Endothelial cell of hepatic sinusoid (primary cell): ENCODE results near the gene ARHGAP40.

Source experiments
- in situ Hi-C: cut with HindIII; loops from 2 replicates; pipeline ENCODE4 v1.10.0; 2017; ENCODE audit warnings: low sequenced_read_pairs

ARHGAP40 gene

DNA sequence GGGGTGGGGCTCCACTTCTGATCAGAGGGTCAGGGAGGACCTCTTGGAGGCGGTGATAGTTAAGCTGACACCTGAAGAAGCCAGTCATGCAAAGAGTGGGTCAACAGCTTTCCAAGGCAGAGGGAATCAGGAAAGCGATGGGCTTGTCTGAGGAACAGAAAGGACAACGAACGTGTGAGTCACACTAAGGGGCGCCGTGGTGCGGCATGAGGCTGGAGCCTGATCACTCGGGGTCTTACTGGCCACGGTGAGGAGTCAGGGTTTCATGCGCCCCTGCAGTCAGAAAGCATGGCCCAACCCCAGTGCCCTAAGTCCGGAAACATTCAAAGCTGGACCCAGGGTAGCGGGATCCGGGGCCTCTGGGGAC, 72.1 kb downstream of the ARHGAP40 start:
- in situ Hi-C loops = no loop called here

DNA sequence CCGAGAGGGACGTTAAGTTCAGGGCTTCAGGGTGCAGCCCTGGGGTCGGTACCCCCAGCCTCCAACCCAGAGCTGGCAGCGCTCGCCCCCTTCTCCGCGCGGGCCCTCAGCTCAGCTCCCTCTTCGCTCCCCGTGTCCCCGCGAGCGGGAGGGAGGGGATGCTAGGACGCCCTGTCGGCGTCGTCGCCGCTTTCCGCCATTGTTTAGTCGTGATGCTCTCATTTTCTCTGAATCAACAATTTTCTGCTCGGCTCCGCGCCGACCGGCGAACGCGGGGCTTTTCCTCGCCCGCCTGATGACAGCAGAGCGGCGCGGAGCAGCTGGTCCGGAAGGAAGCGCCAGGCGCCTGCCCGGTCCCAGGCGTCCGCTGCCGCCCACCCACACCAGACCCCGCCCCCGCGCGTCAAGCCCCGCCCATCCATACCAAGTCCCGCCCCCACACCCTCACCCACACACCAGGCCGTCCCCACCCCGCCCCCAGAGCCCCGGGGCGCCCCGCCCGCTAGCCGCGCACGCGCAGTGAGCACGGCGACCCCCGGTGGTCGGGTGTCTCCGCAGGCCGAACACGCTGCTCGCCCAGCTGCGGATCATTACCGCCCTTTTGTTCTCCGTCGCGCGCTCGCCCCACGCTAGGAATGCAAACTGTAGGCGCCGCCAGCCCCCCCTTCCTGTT, 72.6 kb downstream of the ARHGAP40 start:
- in situ Hi-C loops = no loop called here

DNA sequence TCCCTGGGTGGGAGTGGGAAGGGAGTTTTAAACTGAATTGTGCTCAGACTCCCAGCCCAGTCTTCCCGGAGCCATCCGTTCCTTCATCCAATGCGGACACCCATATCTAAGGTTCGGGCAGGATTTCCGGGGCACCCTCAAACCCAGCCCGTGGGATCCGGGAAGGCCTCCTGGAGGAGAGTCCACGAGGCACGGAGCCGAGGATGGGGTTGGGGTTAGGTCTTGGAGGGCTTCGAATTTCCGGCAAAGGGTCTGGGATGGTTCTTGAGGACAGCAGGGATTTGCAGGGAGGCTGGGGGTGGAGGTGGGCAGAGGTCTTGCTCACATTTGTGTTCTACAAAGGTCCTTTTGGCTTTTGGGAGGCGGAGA, 73.1 kb downstream of the ARHGAP40 start:
- in situ Hi-C loops = no loop called here

DNA sequence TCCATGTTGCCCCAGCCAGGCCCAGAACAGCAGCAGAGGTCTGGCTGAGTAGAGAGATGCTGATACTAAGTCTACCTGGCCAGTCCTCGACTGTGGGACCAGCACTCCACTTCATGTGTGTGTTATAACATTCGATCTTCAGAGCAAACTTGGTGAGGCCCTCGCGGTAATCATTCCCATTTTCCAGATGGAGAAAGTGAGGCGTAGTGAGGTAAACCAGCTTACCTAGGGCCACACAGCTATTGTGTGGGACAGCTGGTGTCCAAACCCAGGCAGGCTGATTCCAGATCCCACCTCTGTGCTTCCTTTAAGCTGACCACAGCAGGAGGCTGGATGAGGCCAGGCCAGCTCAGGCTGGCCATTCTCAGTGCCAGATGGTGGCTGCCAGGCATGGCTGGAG, 75.0 kb downstream of the ARHGAP40 start:
- in situ Hi-C loops = no loop called here

DNA sequence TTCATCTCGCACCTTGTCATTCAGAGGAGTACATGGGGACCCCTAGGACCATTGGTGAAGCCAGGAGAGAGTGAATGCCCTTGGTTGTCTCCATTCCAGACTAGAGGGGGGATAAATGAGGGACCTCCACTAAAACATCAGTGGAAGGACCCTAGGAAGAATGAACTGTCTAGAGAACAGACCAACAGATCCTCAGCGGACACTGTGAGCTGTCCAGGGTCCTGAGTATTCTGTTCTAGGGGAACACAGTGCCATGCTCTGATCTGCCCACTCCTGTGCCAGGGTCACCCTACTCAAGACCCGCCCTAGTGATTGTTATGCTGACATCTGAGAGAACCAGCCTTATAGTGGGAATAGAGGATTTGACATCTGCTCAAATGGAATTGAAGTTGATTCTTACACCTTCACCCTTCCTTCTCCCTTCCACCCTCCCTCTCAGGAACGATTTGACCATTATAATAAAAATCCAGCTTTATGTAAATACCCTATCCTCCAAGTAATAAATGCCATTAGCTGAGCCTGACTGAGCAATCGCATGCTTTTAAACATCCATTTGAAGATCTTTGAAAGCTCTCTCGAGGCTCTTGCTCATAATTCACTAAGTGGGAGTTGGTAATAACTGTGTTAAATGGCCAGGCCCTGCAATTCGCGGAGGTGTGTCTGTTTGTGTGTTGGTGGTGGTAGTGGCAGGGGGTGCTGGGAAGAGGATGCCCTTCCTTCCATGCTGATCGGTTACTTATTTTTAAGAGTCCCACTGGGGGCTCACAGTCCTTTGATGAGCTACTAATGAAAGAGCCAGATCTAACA, 79.1 kb downstream of the ARHGAP40 start:
- in situ Hi-C loops = no loop called here

DNA sequence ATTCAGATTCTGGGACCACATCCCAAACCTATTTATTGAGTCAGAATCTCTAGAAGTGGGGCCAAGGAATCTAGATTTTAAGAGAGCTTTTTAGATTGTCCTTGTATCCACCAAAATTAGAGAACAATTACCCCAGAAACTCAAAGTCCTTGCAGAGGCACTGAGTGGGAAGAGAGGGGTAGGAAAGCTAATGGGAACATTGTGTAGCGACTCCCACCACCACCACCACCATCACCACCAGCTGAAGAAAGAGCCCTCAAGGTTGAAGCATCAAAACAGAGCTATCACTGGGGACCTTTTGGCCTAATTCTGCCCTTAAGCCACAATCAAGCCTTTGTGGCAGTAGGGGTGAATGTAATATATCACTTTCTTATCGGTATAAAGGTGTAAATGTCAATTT, 83.7 kb downstream of the ARHGAP40 start:
- in situ Hi-C loops = no loop called here

DNA sequence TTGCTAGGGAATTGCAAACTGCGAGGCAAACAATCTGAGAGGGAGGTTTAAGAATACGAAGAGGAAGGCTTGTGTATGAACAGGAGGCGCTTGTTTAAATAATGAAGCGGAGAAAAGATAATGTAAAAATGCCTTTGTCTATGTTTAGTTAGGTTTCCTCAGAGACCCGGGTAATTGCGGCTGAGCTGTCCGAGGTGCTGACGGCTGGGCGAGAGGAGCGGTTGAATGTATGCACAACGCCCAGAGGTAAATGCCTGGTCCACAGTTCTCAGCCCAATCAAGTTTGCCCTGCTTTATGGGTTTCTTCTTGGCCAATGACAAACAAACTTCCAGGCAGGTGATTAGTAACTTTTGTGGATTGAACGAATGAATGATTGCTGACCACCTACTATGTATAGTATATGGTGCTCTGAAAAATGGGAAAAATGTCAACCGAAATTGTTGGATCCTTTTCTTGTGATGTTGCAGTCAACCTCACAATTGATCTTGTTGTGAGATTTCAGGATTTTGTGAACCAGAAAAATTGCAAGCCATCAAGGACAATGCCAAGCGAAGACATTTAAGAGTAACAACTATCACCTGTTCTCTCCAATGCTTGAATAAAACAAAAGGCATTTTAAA, 84.4 kb downstream of the ARHGAP40 start:
- in situ Hi-C loops = no loop called here

DNA sequence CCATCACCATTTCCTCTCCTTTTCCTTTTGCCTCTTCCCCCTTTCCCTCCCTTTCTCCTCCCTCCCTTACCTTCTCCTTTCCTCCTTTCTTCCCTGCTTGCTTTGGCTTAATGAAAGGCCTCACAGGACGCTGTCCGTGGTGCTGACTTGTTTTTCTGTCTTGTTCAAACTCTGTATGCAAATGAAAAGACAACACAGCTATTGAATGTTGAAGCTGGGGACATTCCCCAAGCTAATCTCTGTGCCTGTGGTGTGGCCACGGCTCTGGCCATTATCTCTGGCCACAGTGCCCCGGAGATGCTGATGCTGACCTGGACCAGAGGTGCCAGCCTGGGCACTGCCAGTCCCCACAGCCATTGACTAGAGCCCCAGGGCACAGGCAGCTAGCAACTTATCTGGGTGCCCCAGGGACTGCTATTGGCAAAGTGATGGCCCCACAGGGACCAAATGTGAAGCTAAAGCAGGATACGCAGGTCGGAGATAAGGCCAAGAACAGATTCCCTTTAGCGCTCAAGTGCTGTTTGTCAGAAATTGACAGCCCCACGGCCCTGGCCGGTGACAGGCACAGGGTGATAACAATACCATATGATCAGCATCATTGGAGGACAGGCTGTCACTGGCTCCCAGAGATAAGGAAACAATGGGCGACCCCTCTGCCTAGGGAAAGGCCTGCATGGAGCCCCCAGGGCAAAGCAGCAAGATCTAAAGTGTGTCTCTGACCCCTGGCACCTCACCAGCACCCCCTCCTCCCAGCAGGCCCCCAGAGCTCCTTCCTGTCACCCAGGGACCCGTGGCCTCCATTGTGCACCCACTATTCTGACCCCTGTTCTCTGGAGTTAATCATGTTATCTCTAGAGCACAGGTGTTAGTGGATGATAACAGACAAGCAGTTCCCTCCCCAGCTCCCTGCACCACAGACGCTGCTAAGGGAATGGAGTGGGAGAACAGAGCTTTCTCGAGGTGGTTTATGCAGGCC, 91.1 kb downstream of the ARHGAP40 start:
- in situ Hi-C loops = no loop called here

DNA sequence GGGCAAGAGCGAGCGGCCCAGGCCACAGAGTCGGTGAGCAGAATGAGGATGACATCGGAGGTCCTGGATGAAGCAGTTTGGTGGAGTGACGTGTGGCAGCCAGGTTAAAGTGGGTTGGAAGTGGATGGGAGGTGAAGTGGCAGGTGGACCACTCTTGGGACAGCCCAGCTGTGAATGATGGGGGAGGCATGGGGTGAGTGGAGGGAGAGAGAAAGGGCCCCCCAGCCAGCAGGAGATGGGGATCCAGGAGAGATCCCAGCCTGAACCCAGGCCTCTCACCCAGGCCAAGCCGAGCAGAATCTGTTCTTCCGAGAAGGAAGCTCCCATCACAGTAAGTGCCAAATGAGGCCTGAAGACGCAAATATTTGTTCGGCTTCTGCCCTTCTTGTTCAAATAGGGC, 95.7 kb downstream of the ARHGAP40 start:
- in situ Hi-C loops = no loop called here

DNA sequence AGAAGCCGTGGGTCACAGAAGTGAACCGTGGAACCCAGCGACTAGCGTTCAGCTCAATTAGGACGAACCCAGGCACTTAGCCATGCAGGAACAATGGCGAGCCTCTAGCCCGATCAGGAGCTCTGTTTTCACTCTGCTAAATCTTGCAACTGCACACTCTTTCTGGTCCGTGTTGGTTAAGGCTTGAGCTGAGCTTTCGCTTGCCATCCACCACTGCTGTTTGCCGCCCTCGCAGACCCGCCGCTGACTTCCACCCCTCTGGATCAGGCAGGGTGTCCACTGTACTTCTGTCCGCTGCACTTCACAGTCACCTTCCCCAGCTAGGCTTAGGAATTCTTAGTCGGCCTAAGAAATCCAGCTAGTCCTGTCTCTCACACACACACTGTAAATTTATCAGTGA, 96.9 kb downstream of the ARHGAP40 start:
- in situ Hi-C loops = no loop called here

DNA sequence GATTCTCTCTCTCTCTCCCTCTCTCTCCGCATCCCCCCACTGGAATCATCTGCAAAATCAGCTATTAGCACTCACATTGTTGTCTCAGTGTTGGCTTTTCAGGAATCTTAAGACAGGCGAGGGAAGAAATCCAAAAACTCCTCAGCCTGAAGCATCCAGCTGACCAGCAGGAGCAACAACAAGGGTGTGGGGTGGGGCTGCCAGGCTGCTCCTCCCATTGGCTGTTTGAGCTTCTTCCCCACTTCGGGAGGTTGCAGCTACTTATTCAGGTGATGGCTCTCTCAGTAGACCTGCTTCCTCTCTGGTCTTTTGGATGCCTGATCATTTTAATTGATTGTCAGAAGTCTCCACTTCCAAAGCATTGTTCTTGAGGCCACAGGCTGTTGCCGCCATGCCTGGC, 98.5 kb downstream of the ARHGAP40 start:
- in situ Hi-C loops = no loop called here
